Liver (tissue), 9 donors: ENCODE data around the gene XCR1. TPM values are rescaled to one million over a fixed set of nuclear protein-coding genes. Genes with fewer than 3 reads are reported as not detected.

Experiments
- DNase-seq: peaks from one replicate; pipeline ENCODE4 v3.0.0-alpha.2; 2017; ENCODE audit warnings: low spot score
- H3K27ac ChIP-seq, 2 donors: one replicate each; pipeline ENCODE4 v1.7.0; 2013; ENCODE audit warnings: inconsistent platforms in 2 of 2, low read length in 2 of 2, control low read depth in 1 of 2, low read depth in 1 of 2, mild to moderate bottlenecking in 1 of 2
- H3K27me3 ChIP-seq, 4 donors: one replicate each; pipeline versions ENCODE4 v1.6.1 to v1.7.0; 2013; ENCODE audit warnings: low read length in 3 of 4, inconsistent platforms in 1 of 4, mild to moderate bottlenecking in 1 of 4, moderate library complexity in 1 of 4; ENCODE audit not compliant: control insufficient read depth in 4 of 4, insufficient read depth in 4 of 4
- H3K36me3 ChIP-seq, 4 donors: one replicate each; pipeline versions ENCODE4 v1.6.1 to v1.7.0; 2013; ENCODE audit warnings: low read length in 3 of 4, mild to moderate bottlenecking in 3 of 4, low read depth in 1 of 4, moderate library complexity in 1 of 4; ENCODE audit not compliant: control insufficient read depth in 4 of 4, insufficient read depth in 3 of 4
- H3K4me1 ChIP-seq, 4 donors: one replicate each; pipeline versions ENCODE4 v1.6.1 to v1.7.0; 2013; ENCODE audit warnings: low read length in 3 of 4, mild to moderate bottlenecking in 3 of 4, moderate library complexity in 1 of 4; ENCODE audit not compliant: control insufficient read depth in 4 of 4, insufficient read depth in 4 of 4
- H3K4me3 ChIP-seq, 3 donors: one replicate each; pipeline versions ENCODE4 v1.6.1 to v1.7.0; 2013; ENCODE audit warnings: low read length in 3 of 3, control low read depth in 1 of 3, low read depth in 1 of 3, mild to moderate bottlenecking in 1 of 3
- H3K9ac ChIP-seq, 2 donors: one replicate each; pipeline ENCODE4 v1.7.0; 2013; ENCODE audit warnings: low read length in 2 of 2, mild to moderate bottlenecking in 2 of 2, moderate library complexity in 2 of 2, control low read depth in 1 of 2, low read depth in 1 of 2
- H3K9me3 ChIP-seq, 4 donors: one replicate each; pipeline versions ENCODE4 v1.6.1 to v1.7.0; 2013; ENCODE audit warnings: low read length in 3 of 4; ENCODE audit not compliant: control insufficient read depth in 4 of 4
- CTCF ChIP-seq: fragments of 150-350 bp; IDR thresholded peaks from 2 replicates; pipeline ENCODE4 v1.5.1; 2017; ENCODE audit warnings: improper control_type of control experiment, low read depth, low read length; ENCODE audit not compliant: missing input control
- EGR1 ChIP-seq, 2 donors: IDR thresholded peaks; 2 replicates each; pipeline ENCODE4 v1.6.1; 2016 to 2018; ENCODE audit warnings: antibody characterized with exemption in 2 of 2, low read depth in 2 of 2
- FOXA1 ChIP-seq: IDR thresholded peaks from 2 replicates; pipeline ENCODE4 v1.6.1; 2016; ENCODE audit warnings: antibody characterized with exemption
- FOXA2 ChIP-seq: IDR thresholded peaks from 2 replicates; pipeline ENCODE4 v1.6.1; 2016; ENCODE audit warnings: antibody characterized with exemption
- GABPA ChIP-seq, 2 donors: IDR thresholded peaks in 1 of 2; conservative IDR thresholded peaks in 1 of 2; 2 replicates each; pipeline ENCODE4 v1.6.1; 2016; ENCODE audit warnings: antibody characterized with exemption in 2 of 2, mild to moderate bottlenecking in 1 of 2, moderate library complexity in 1 of 2
- HNF4A ChIP-seq, 2 donors: conservative IDR thresholded peaks; 2 replicates each; pipeline ENCODE4 v1.6.1; 2016; ENCODE audit warnings: antibody characterized with exemption in 2 of 2, mild to moderate bottlenecking in 2 of 2
- HNF4G ChIP-seq: IDR thresholded peaks from 2 replicates; pipeline ENCODE4 v1.6.1; 2016; ENCODE audit warnings: antibody characterized with exemption
- JUND ChIP-seq, 2 donors: IDR thresholded peaks; 2 replicates each; pipeline ENCODE4 v1.6.1; 2016; ENCODE audit warnings: antibody characterized with exemption in 2 of 2
- MAX ChIP-seq: IDR thresholded peaks from 2 replicates; pipeline ENCODE4 v1.6.1; 2016; ENCODE audit warnings: antibody characterized with exemption
- NR2F2 ChIP-seq: IDR thresholded peaks from 2 replicates; pipeline ENCODE4 v1.6.1; 2016; ENCODE audit warnings: antibody characterized with exemption
- RAD21 ChIP-seq, 2 donors: IDR thresholded peaks; 2 replicates each; pipeline ENCODE4 v1.6.1; 2016; ENCODE audit warnings: antibody characterized with exemption in 2 of 2, mild to moderate bottlenecking in 2 of 2
- REST ChIP-seq: IDR thresholded peaks from 2 replicates; pipeline ENCODE4 v1.6.1; 2016; ENCODE audit warnings: antibody characterized with exemption, mild to moderate bottlenecking
- RXRA ChIP-seq, 2 donors: IDR thresholded peaks; 2 replicates each; pipeline ENCODE4 v1.6.1; 2017 to 2018; ENCODE audit warnings: antibody characterized with exemption in 2 of 2, mild to moderate bottlenecking in 1 of 2
- SP1 ChIP-seq: IDR thresholded peaks from 2 replicates; pipeline ENCODE4 v1.6.1; 2018; ENCODE audit warnings: antibody characterized with exemption, mild to moderate bottlenecking
- TAF1 ChIP-seq: conservative IDR thresholded peaks from 2 replicates; pipeline ENCODE4 v1.6.1; 2016; ENCODE audit warnings: antibody characterized with exemption, mild to moderate bottlenecking
- YY1 ChIP-seq: IDR thresholded peaks from 2 replicates; pipeline ENCODE4 v1.6.1; 2016; ENCODE audit warnings: antibody characterized with exemption, mild to moderate bottlenecking
- ZBTB33 ChIP-seq: IDR thresholded peaks from 2 replicates; pipeline ENCODE4 v1.6.1; 2016; ENCODE audit warnings: antibody characterized with exemption
- WGBS: extraction: QIAGEN DNeasy Blood & Tissue Kit; methylation state at CpG from one replicate; pipeline ENCODE4 v1.1.7; 2013; 5-methylcytosine and 5-hydroxymethylcytosine counted together
- polyA plus RNA-seq, 2 donors: library from polyadenylated mRNA; stranded (reverse) in 1 of 2; unstranded in 1 of 2; fragments of 200-250 nt in 1 of 2; fragments of >200 nt in 1 of 2; fragmentation: Nextera tagmentation in 1 of 2; extraction: Ambion mirVana in 1 of 2; gene quantifications; one replicate each; pipeline versions ENCODE4 v1.2.1 to v1.2.3, GENCODE V29; 2013 to 2015
- total RNA-seq, 2 donors: library from RNA; depleted of rRNA; stranded (reverse); fragments of >200 nt; gene quantifications; one replicate each; pipeline ENCODE4 v1.2.3, GENCODE V29; 2014
- TF ChIP-seq, protein P1 (sequence below): IDR thresholded peaks from 2 replicates; pipeline ENCODE4 v1.6.1; 2016; ENCODE audit warnings: antibody characterized with exemption
- donor health status: healthy.
- donor health status: healthy.
- donor health status: healthy.
- donor health status: healthy.
- donor health status: healthy.

The XCR1 gene
- total and polyA plus RNA-seq, 4 donors: under 0.01 to 0.08 (median 0.03) TPM; not detected in 1

GRCh38 chr3:45980229-45980813 is 47.0 kb downstream of the XCR1 start:
- H3K4me3 ChIP-seq: no peak overlapping the region
- no peak overlapping the region for H3K27ac ChIP-seq
- WGBS: 81% methylated on average over 7 of the region's 7 CpGs
- TF ChIP-seq NR2F2: no peak
- no peak for TF ChIP-seq GABPA (IDR thresholded peaks at IDR 0.05 in 1 of 2, conservative IDR thresholded peaks at IDR 0.05 in 1 of 2)
- TF ChIP-seq EGR1 (IDR thresholded peaks at IDR 0.05; ENCODE audit: low read depth in 2 of 2): no peak
- no peak for TF ChIP-seq FOXA1
- no peak for TF ChIP-seq TAF1
- TF ChIP-seq HNF4A (conservative IDR thresholded peaks at IDR 0.05): no peak
- no peak for TF ChIP-seq CTCF
- TF ChIP-seq, protein P1, sequence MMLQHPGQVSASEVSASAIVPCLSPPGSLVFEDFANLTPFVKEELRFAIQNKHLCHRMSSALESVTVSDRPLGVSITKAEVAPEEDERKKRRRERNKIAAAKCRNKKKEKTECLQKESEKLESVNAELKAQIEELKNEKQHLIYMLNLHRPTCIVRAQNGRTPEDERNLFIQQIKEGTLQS: no peak
- TF ChIP-seq JUND (IDR thresholded peaks at IDR 0.05): no peak
- no peak for TF ChIP-seq RXRA (IDR thresholded peaks at IDR 0.05)
- no peak for TF ChIP-seq SP1
- TF ChIP-seq ZBTB33: no peak
- no peak for TF ChIP-seq HNF4G
- no peak for TF ChIP-seq RAD21 (IDR thresholded peaks at IDR 0.05)
- peaks cover 6 to 12% (median 7%) of the 10 kb centered on the region in 4 donors for H3K4me1 ChIP-seq
- H3K27me3 ChIP-seq: no peaks in the 10 kb centered on the region
- H3K9me3 ChIP-seq: no peaks in the 10 kb centered on the region
- peaks cover 2 to 69% (median 45%) of the 10 kb centered on the region in 4 donors for H3K36me3 ChIP-seq
- DNase-seq: no peak
- no peak overlapping the region for H3K9ac ChIP-seq

- no peak for DNase-seq
- Histone ChIP-seq H3K36me3 (peaks cover 2 to 78% (median 46%) of the 10 kb centered on the region in 4 donors), H3K9ac (no peak overlapping the region), H3K4me1 (peaks cover 0 to 3% (median 0%) of the 10 kb centered on the region in 4 donors), H3K9me3 (no peaks in the 10 kb centered on the region), H3K4me3 (no peak overlapping the region), H3K27me3 (no peaks in the 10 kb centered on the region), H3K27ac (no peak overlapping the region)
- WGBS: 87% methylated on average over 4 of the region's 4 CpGs
- TF ChIP-seq HNF4G: no peak
- no peak for TF ChIP-seq ZBTB33
- TF ChIP-seq FOXA2: no peak
- TF ChIP-seq YY1: no peak
- TF ChIP-seq NR2F2: no peak
- TF ChIP-seq CTCF: no peak
- TF ChIP-seq EGR1 (IDR thresholded peaks at IDR 0.05; ENCODE audit: low read depth in 2 of 2): no peak
- no peak for TF ChIP-seq GABPA (IDR thresholded peaks at IDR 0.05 in 1 of 2, conservative IDR thresholded peaks at IDR 0.05 in 1 of 2)
- TF ChIP-seq JUND (IDR thresholded peaks at IDR 0.05): no peak
- TF ChIP-seq FOXA1: no peak
- TF ChIP-seq REST: no peak
- TF ChIP-seq RAD21 (IDR thresholded peaks at IDR 0.05): no peak
- TF ChIP-seq TAF1: no peak
- TF ChIP-seq, protein P1: no peak
- no peak for TF ChIP-seq MAX
- no peak for TF ChIP-seq HNF4A (conservative IDR thresholded peaks at IDR 0.05)
- no peak for TF ChIP-seq RXRA (IDR thresholded peaks at IDR 0.05)
- TF ChIP-seq SP1: no peak
Measured at GRCh38 chr3:45979378-45979777, 47.9 kb downstream of the XCR1 start.
